CD8-positive, alpha-beta memory T cell (primary cell): Measurements from ENCODE around the gene IQCB1. TPM values are rescaled to one million over a fixed set of nuclear protein-coding genes. Genes with fewer than 3 reads are reported as not detected.

Experiments
- CTCF ChIA-PET: fragments of 350-600 bp; sonication (Branson Sonifier 250); formaldehyde crosslinking; loops from one replicate; lab custom pipeline; 2021; ENCODE audit warnings: antibody characterized with exemption; lab: Charles Lee
- POLR2A ChIA-PET: fragments of 350-600 bp; sonication (Branson Sonifier 250); formaldehyde crosslinking; loops from one replicate; lab custom pipeline; 2021; ENCODE audit warnings: antibody characterized with exemption; lab: Charles Lee
- DNase-seq, 5 donors: peaks; one replicate each; pipeline versions ENCODE4 v3.0.0 to v3.0.0-alpha.2; 2020 to 2022; ENCODE audit warnings: mixed read lengths in 1 of 5
- H3K27ac ChIP-seq: one replicate; pipeline ENCODE4 v1.7.0; 2013; ENCODE audit warnings: low read depth, mild to moderate bottlenecking, low read length, moderate library complexity
- H3K27me3 ChIP-seq: 2 replicates; pipeline ENCODE4 v1.7.0; 2013; ENCODE audit warnings: low read length, mild to moderate bottlenecking; ENCODE audit not compliant: insufficient read depth, poor library complexity, severe bottlenecking
- H3K36me3 ChIP-seq: 2 replicates; pipeline ENCODE4 v1.7.0; 2013; ENCODE audit warnings: mild to moderate bottlenecking, low read length, moderate library complexity; ENCODE audit not compliant: insufficient read depth
- H3K4me1 ChIP-seq: 2 replicates; pipeline ENCODE4 v1.7.0; 2013; ENCODE audit warnings: mild to moderate bottlenecking, low read length, moderate library complexity; ENCODE audit not compliant: insufficient read depth
- H3K4me3 ChIP-seq: 2 replicates; pipeline ENCODE4 v1.7.0; 2013; ENCODE audit warnings: mild to moderate bottlenecking, low read length
- H3K9me3 ChIP-seq: 2 replicates; pipeline ENCODE4 v1.7.0; 2013; ENCODE audit warnings: mild to moderate bottlenecking, low read length
- H3K27ac Mint-ChIP-seq, 8 donors: one replicate each; pipeline ENCODE4 v1.8.0; 2020 to 2021; ENCODE audit warnings: mixed read lengths in 8 of 8, mild to moderate bottlenecking in 6 of 8, inconsistent platforms in 3 of 8, moderate library complexity in 3 of 8
- H3K27me3 Mint-ChIP-seq, 2 donors: one replicate each; pipeline ENCODE4 v1.8.0; 2020 to 2021; ENCODE audit warnings: mixed read lengths in 2 of 2, mild to moderate bottlenecking in 1 of 2, moderate library complexity in 1 of 2
- H3K36me3 Mint-ChIP-seq, 3 donors: one replicate each; pipeline ENCODE4 v1.8.0; 2020 to 2021; ENCODE audit warnings: mixed read lengths in 3 of 3, inconsistent platforms in 1 of 3, mild to moderate bottlenecking in 1 of 3
- H3K4me1 Mint-ChIP-seq, 3 donors: one replicate each; pipeline ENCODE4 v1.8.0; 2020 to 2021; ENCODE audit warnings: mixed read lengths in 3 of 3, inconsistent platforms in 1 of 3, mild to moderate bottlenecking in 1 of 3
- H3K4me3 Mint-ChIP-seq, 7 donors: one replicate each; pipeline ENCODE4 v1.8.0; 2020 to 2021; ENCODE audit warnings: mixed read lengths in 7 of 7, mild to moderate bottlenecking in 6 of 7, moderate library complexity in 4 of 7, inconsistent platforms in 2 of 7
- H3K9me3 Mint-ChIP-seq, 5 donors: one replicate each; pipeline ENCODE4 v1.8.0; 2020 to 2022; ENCODE audit warnings: mixed read lengths in 5 of 5, mild to moderate bottlenecking in 3 of 5, moderate library complexity in 2 of 5, inconsistent platforms in 1 of 5
- polyA plus RNA-seq: library from polyadenylated mRNA; unstranded; fragments of 300-500 nt; fragmentation: Illumina TruSeq; gene quantifications from one replicate; pipeline ENCODE4 v1.2.3, GENCODE V29; 2021
- total RNA-seq, 2 experiments: library from RNA; stranded (reverse); gene quantifications; one replicate each; pipeline ENCODE4 v1.2.3, GENCODE V29; 2021

Gene IQCB1
- total and polyA plus RNA-seq, 3 experiments from 2014 or later = 21.3 to 27.4 (median 27.3) TPM

GRCh38 chr3:121739902-121740301 lies 95.0 kb downstream of the IQCB1 start:
- Histone ChIP-seq H3K27ac (no peak overlapping the region), H3K36me3 (no peaks in the 10 kb centered on the region), H3K27me3 (no peaks in the 10 kb centered on the region), H3K4me3 (no peak overlapping the region), H3K4me1 (no peaks in the 10 kb centered on the region), H3K9me3 (no peaks in the 10 kb centered on the region)
- Mint-ChIP-seq H3K4me3 (no peak overlapping the region), H3K27me3 (peaks cover 0 to 1% of the 10 kb centered on the region in 2 donors), H3K4me1 (peaks cover 42 to 76% (median 68%) of the 10 kb centered on the region in 3 donors), H3K27ac (peak overlapping the region in 3 of 8 donors; percentile 3 to 71 (median 18)), H3K9me3 (peaks cover 0 to 2% (median 0%) of the 10 kb centered on the region in 5 donors), H3K36me3 (peaks cover 13 to 33% (median 16%) of the 10 kb centered on the region in 3 donors)
- ChIA-PET CTCF (no interaction called here), POLR2A (no interaction called here)
- DNase-seq = no peak

- DNase-seq = no peak
- peaks cover 0 to 1% of the 10 kb centered on the region in 2 donors for H3K27me3 Mint-ChIP-seq
- Histone ChIP-seq H3K27me3 (no peaks in the 10 kb centered on the region), H3K9me3 (no peaks in the 10 kb centered on the region), H3K4me3 (no peak overlapping the region), H3K4me1 (no peaks in the 10 kb centered on the region), H3K27ac (no peak overlapping the region), H3K36me3 (no peaks in the 10 kb centered on the region)
- peaks cover 45 to 80% (median 76%) of the 10 kb centered on the region in 3 donors for H3K4me1 Mint-ChIP-seq
- ChIA-PET POLR2A (no interaction called here), CTCF (no interaction called here)
- no peak overlapping the region for H3K27ac Mint-ChIP-seq
- peaks cover 0 to 2% (median 0%) of the 10 kb centered on the region in 5 donors for H3K9me3 Mint-ChIP-seq
- peaks cover 9 to 26% (median 12%) of the 10 kb centered on the region in 3 donors for H3K36me3 Mint-ChIP-seq
- no peak overlapping the region for H3K4me3 Mint-ChIP-seq
Observed at GRCh38 chr3:121737644-121738043, 97.2 kb downstream of the IQCB1 start.

GRCh38 chr3:121736112-121736511 lies 98.7 kb downstream of the IQCB1 start:
- Mint-ChIP-seq H3K4me1 (peaks cover 47 to 80% (median 77%) of the 10 kb centered on the region in 3 donors), H3K27me3 (peaks cover 0 to 1% of the 10 kb centered on the region in 2 donors), H3K27ac (peak overlapping the region in 1 of 8 donors; percentile 15), H3K36me3 (peaks cover 6 to 25% (median 9%) of the 10 kb centered on the region in 3 donors), H3K4me3 (no peak overlapping the region), H3K9me3 (no peaks in the 10 kb centered on the region)
- no peaks in the 10 kb centered on the region for H3K27me3 ChIP-seq
- CTCF ChIA-PET = no interaction called here
- DNase-seq = no peak
- H3K9me3 ChIP-seq = no peaks in the 10 kb centered on the region
- H3K4me3 ChIP-seq = no peak overlapping the region
- POLR2A ChIA-PET = no interaction called here
- H3K4me1 ChIP-seq = no peaks in the 10 kb centered on the region
- H3K36me3 ChIP-seq = no peaks in the 10 kb centered on the region
- H3K27ac ChIP-seq = no peak overlapping the region

GRCh38 chr3:121735047-121735696 lies 99.7 kb downstream of the IQCB1 start:
- POLR2A ChIA-PET = no interaction called here
- Mint-ChIP-seq H3K4me3 (no peak overlapping the region), H3K27ac (no peak overlapping the region), H3K36me3 (peaks cover 6 to 32% (median 8%) of the 10 kb centered on the region in 3 donors), H3K4me1 (peaks cover 44 to 78% (median 70%) of the 10 kb centered on the region in 3 donors), H3K9me3 (no peaks in the 10 kb centered on the region), H3K27me3 (peaks cover 0 to 1% of the 10 kb centered on the region in 2 donors)
- H3K27me3 ChIP-seq = no peaks in the 10 kb centered on the region
- H3K4me1 ChIP-seq = no peaks in the 10 kb centered on the region
- H3K4me3 ChIP-seq = no peak overlapping the region
- H3K36me3 ChIP-seq = no peaks in the 10 kb centered on the region
- CTCF ChIA-PET = interaction anchor here (1.6 kb wide), 1 partner anchor 16 kb away, joined by 4 read pairs; no protein-coding TSS in a partner anchor
- no peak for DNase-seq
- no peak overlapping the region for H3K27ac ChIP-seq
- no peaks in the 10 kb centered on the region for H3K9me3 ChIP-seq

GRCh38 chr3:121730940-121731687 lies 103.7 kb downstream of the IQCB1 start:
- H3K36me3 Mint-ChIP-seq = peaks cover 14 to 45% (median 16%) of the 10 kb centered on the region in 3 donors
- no peaks in the 10 kb centered on the region for H3K9me3 Mint-ChIP-seq
- no peaks in the 10 kb centered on the region for H3K9me3 ChIP-seq
- H3K27ac ChIP-seq = no peak overlapping the region
- ChIA-PET CTCF (no interaction called here), POLR2A (no interaction called here)
- no peaks in the 10 kb centered on the region for H3K27me3 Mint-ChIP-seq
- H3K4me3 Mint-ChIP-seq = no peak overlapping the region
- no peak overlapping the region for H3K27ac Mint-ChIP-seq
- no peaks in the 10 kb centered on the region for H3K27me3 ChIP-seq
- DNase-seq = no peak
- H3K36me3 ChIP-seq = peaks cover 5% of the 10 kb centered on the region
- H3K4me1 ChIP-seq = no peaks in the 10 kb centered on the region
- peaks cover 20 to 44% (median 41%) of the 10 kb centered on the region in 3 donors for H3K4me1 Mint-ChIP-seq
- H3K4me3 ChIP-seq = no peak overlapping the region

GRCh38 chr3:121724130-121724529 lies 110.7 kb downstream of the IQCB1 start:
- Mint-ChIP-seq H3K36me3 (peaks cover 43 to 86% (median 47%) of the 10 kb centered on the region in 3 donors), H3K4me1 (peaks cover 6 to 19% (median 17%) of the 10 kb centered on the region in 3 donors), H3K27ac (peak overlapping the region in 2 of 8 donors; percentile 19 to 50), H3K27me3 (no peaks in the 10 kb centered on the region), H3K4me3 (no peak overlapping the region), H3K9me3 (no peaks in the 10 kb centered on the region)
- no peak overlapping the region for H3K27ac ChIP-seq
- H3K4me3 ChIP-seq = no peak overlapping the region
- no peaks in the 10 kb centered on the region for H3K9me3 ChIP-seq
- H3K27me3 ChIP-seq = no peaks in the 10 kb centered on the region
- ChIA-PET POLR2A (no interaction called here), CTCF (no interaction called here)
- peaks cover 31% of the 10 kb centered on the region for H3K36me3 ChIP-seq
- H3K4me1 ChIP-seq = no peaks in the 10 kb centered on the region
- no peak for DNase-seq

- H3K27ac ChIP-seq = no peak overlapping the region
- H3K27me3 Mint-ChIP-seq = no peaks in the 10 kb centered on the region
- no peak overlapping the region for H3K4me3 ChIP-seq
- H3K9me3 ChIP-seq = no peaks in the 10 kb centered on the region
- CTCF ChIA-PET = no interaction called here
- no peaks in the 10 kb centered on the region for H3K9me3 Mint-ChIP-seq
- H3K27me3 ChIP-seq = no peaks in the 10 kb centered on the region
- DNase-seq = no peak
- peak overlapping the region in 1 of 8 donors; percentile 66 for H3K27ac Mint-ChIP-seq
- POLR2A ChIA-PET = no interaction called here
- no peak overlapping the region for H3K4me3 Mint-ChIP-seq
- peaks cover 43 to 82% (median 44%) of the 10 kb centered on the region in 3 donors for H3K36me3 Mint-ChIP-seq
- H3K36me3 ChIP-seq = peaks cover 31% of the 10 kb centered on the region
- peaks cover 3% of the 10 kb centered on the region for H3K4me1 ChIP-seq
- peaks cover 9 to 23% (median 20%) of the 10 kb centered on the region in 3 donors for H3K4me1 Mint-ChIP-seq
Observed at GRCh38 chr3:121723485-121723884, 111.4 kb downstream of the IQCB1 start.

GRCh38 chr3:121722411-121722810 lies 112.4 kb downstream of the IQCB1 start:
- Histone ChIP-seq H3K4me3 (no peak overlapping the region), H3K36me3 (peaks cover 27% of the 10 kb centered on the region), H3K27me3 (no peaks in the 10 kb centered on the region), H3K9me3 (no peaks in the 10 kb centered on the region), H3K4me1 (peaks cover 10% of the 10 kb centered on the region), H3K27ac (no peak overlapping the region)
- Mint-ChIP-seq H3K27me3 (no peaks in the 10 kb centered on the region), H3K27ac (peak overlapping the region in 2 of 8 donors; percentile 29 to 50), H3K4me3 (no peak overlapping the region), H3K4me1 (peaks cover 19 to 31% (median 28%) of the 10 kb centered on the region in 3 donors), H3K9me3 (no peaks in the 10 kb centered on the region), H3K36me3 (peaks cover 39 to 81% (median 52%) of the 10 kb centered on the region in 3 donors)
- no peak for DNase-seq
- CTCF ChIA-PET = no interaction called here
- POLR2A ChIA-PET = no interaction called here
